Hepatocyte (in vitro differentiated cells): ENCODE data around the gene ZBTB8OS.

Experiments used
- EZH2 ChIP-seq: fragments of 200-600 bp; sonication (generic); IDR thresholded peaks from 2 replicates; pipeline ENCODE4 v1.6.1; 2016; ENCODE audit warnings: antibody characterized with exemption, mild to moderate bottlenecking, borderline replicate concordance
- TF ChIP-seq, protein P1 (sequence below): fragments of 200-600 bp; sonication (generic); IDR thresholded peaks from 2 replicates; pipeline ENCODE4 v1.5.1; 2016; ENCODE audit warnings: antibody characterized with exemption, mild to moderate bottlenecking; ENCODE audit not compliant: poor library complexity

GRCh38 chr1:32684167-32684811 lies 33.9 kb upstream of the ZBTB8OS start:
- TF ChIP-seq, protein P1, sequence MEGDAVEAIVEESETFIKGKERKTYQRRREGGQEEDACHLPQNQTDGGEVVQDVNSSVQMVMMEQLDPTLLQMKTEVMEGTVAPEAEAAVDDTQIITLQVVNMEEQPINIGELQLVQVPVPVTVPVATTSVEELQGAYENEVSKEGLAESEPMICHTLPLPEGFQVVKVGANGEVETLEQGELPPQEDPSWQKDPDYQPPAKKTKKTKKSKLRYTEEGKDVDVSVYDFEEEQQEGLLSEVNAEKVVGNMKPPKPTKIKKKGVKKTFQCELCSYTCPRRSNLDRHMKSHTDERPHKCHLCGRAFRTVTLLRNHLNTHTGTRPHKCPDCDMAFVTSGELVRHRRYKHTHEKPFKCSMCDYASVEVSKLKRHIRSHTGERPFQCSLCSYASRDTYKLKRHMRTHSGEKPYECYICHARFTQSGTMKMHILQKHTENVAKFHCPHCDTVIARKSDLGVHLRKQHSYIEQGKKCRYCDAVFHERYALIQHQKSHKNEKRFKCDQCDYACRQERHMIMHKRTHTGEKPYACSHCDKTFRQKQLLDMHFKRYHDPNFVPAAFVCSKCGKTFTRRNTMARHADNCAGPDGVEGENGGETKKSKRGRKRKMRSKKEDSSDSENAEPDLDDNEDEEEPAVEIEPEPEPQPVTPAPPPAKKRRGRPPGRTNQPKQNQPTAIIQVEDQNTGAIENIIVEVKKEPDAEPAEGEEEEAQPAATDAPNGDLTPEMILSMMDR: no peak
- no peak for TF ChIP-seq EZH2
